GM12892 (cell line): ENCODE measurements around the gene LDAH.

ENCODE experiments used
- POLR2A ChIP-seq: IDR thresholded peaks from 2 replicates; pipeline ENCODE4 v1.6.1; 2011; ENCODE audit warnings: low read depth, low read length, control low read depth
- POLR2AphosphoS5 ChIP-seq: IDR thresholded peaks from 2 replicates; pipeline ENCODE4 v1.6.1; 2011; ENCODE audit warnings: low read depth, low read length, control low read depth

- TF ChIP-seq POLR2AphosphoS5 (no peak), POLR2A (no peak)
Observed at GRCh38 chr2:20722592-20723240, 100.2 kb downstream of the LDAH start.
